Measurements from ENCODE around the gene SLC26A2. TPM values are rescaled to one million over a fixed set of nuclear protein-coding genes. Genes with fewer than 3 reads are reported as not detected.

The SLC26A2 gene
- total and polyA plus RNA-seq, 2 donors (not counting 1 experiment from before 2014, with no cell fraction given), result 2.1 to 13.2 TPM

DNA sequence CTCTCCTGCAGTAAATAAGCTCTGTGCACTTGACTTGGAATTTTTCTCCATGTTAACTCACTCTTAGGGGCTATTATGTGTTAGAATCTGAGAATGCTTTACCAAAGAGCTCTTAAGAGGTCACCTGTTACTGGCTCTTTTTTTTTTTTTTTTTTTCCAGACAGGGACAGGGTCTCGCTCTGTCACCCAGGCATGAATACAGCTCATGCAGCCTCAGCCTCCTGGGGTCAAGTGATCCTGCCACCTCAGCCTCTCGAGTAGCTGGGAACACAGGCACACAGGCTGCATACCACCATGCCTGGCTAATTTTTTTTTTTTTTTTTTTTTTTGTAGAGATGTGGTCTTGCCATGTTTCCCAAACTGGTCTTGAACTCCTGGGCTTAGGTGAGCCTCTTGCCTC is 62.1 kb downstream of the SLC26A2 start:
- no peak overlapping the region for H3K4me3 ChIP-seq (ENCODE audit: control extremely low read depth in 1 of 5, extremely low read depth in 1 of 5, insufficient read depth in 1 of 5, low read depth in 2 of 5, low read length in 4 of 5)
- peaks cover 8 to 80% of the 10 kb centered on the region in 2 experiments for H3K36me3 ChIP-seq (replicated peaks in 1 of 2; ENCODE audit: control extremely low read depth in 1 of 2, control insufficient read depth in 1 of 2, extremely low read depth in 1 of 2, insufficient read depth in 2 of 2, low read length in 1 of 2)
- TF ChIP-seq CTCF (IDR thresholded peaks at IDR 0.05) (no peak), EZH2 (IDR thresholded peaks at IDR 0.05; ENCODE audit: borderline replicate concordance, insufficient read depth, low read depth, low read length, poor library complexity, severe bottlenecking) (no peak)
- no peak overlapping the region for H3K4me2 ChIP-seq (replicated peaks; ENCODE audit: low read depth, low read length, poor library complexity, severe bottlenecking)
- 100% methylated on average over 2 of the region's 2 CpGs for WGBS (ENCODE audit: insufficient coverage)
- intact Hi-C loops (cut with micrococcal nuclease), result no loop called here
- H3K79me2 ChIP-seq (ENCODE audit: control insufficient read depth, insufficient read depth, low read length), result no peaks in the 10 kb centered on the region
- no peaks in the 10 kb centered on the region for H3K4me1 Mint-ChIP-seq
- no peak overlapping the region for H3K9ac ChIP-seq (ENCODE audit: low read length)
- H3K4me3 Mint-ChIP-seq, result no peak overlapping the region
- H3K4me1 ChIP-seq (ENCODE audit: control insufficient read depth in 2 of 2, insufficient read depth in 2 of 2, low read length in 2 of 2), result no peaks in the 10 kb centered on the region
- no peaks in the 10 kb centered on the region for H3K27me3 Mint-ChIP-seq
- DNase-seq (no peak), ATAC-seq (ENCODE audit: low read depth) (no peak)
- H3K27me3 ChIP-seq (replicated peaks in 1 of 4; ENCODE audit: control extremely low read depth in 1 of 4, control insufficient read depth in 3 of 4, insufficient read depth in 4 of 4, low read length in 3 of 4), result no peaks in the 10 kb centered on the region
- CTCF ChIA-PET, result interaction anchor here (0.7 kb wide), 1 partner anchor 828 kb away, joined by 3 read pairs; no protein-coding TSS in a partner anchor
- no peaks in the 10 kb centered on the region for H3K9me3 Mint-ChIP-seq (ENCODE audit: insufficient read depth)
- H3K9me3 ChIP-seq (ENCODE audit: control extremely low read depth in 1 of 3, control insufficient read depth in 2 of 3, insufficient read depth in 1 of 3, low read length in 2 of 3), result no peaks in the 10 kb centered on the region
- POLR2A ChIA-PET, result interaction anchor here (0.7 kb wide), 1 partner anchor 12 kb away, joined by 4 read pairs; no protein-coding TSS in a partner anchor
- no peak overlapping the region for H3K27ac ChIP-seq (ENCODE audit: low read length in 2 of 2)
- no peak overlapping the region for H3K27ac Mint-ChIP-seq
- peaks cover 4% of the 10 kb centered on the region for H4K20me1 ChIP-seq (ENCODE audit: control insufficient read depth, insufficient read depth, low read length, poor library complexity, severe bottlenecking)
- no peak overlapping the region for H2AFZ ChIP-seq (ENCODE audit: insufficient read depth, low read depth, low read length, poor library complexity, severe bottlenecking)

- Mint-ChIP-seq H3K27me3 (no peaks in the 10 kb centered on the region), H3K9me3 (ENCODE audit: insufficient read depth) (no peaks in the 10 kb centered on the region), H3K4me3 (no peak overlapping the region), H3K27ac (no peak overlapping the region), H3K4me1 (no peaks in the 10 kb centered on the region)
- H3K4me2 ChIP-seq (replicated peaks; ENCODE audit: low read depth, low read length, poor library complexity, severe bottlenecking), result no peak overlapping the region
- H3K9me3 ChIP-seq (ENCODE audit: control extremely low read depth in 1 of 3, control insufficient read depth in 2 of 3, insufficient read depth in 1 of 3, low read length in 2 of 3), result no peaks in the 10 kb centered on the region
- H2AFZ ChIP-seq (ENCODE audit: insufficient read depth, low read depth, low read length, poor library complexity, severe bottlenecking), result no peak overlapping the region
- intact Hi-C loops (cut with micrococcal nuclease), result no loop called here
- WGBS (ENCODE audit: insufficient coverage), result no CpG with 5 or more reads among the region's 1 CpG
- no peak overlapping the region for H3K27ac ChIP-seq (ENCODE audit: low read length in 2 of 2)
- POLR2A ChIA-PET, result no interaction called here
- H3K79me2 ChIP-seq (ENCODE audit: control insufficient read depth, insufficient read depth, low read length), result no peaks in the 10 kb centered on the region
- DNase-seq, result no peak
- H4K20me1 ChIP-seq (ENCODE audit: control insufficient read depth, insufficient read depth, low read length, poor library complexity, severe bottlenecking), result peaks cover 4% of the 10 kb centered on the region
- no peak overlapping the region for H3K4me3 ChIP-seq (ENCODE audit: control extremely low read depth in 1 of 5, extremely low read depth in 1 of 5, insufficient read depth in 1 of 5, low read depth in 2 of 5, low read length in 4 of 5)
- CTCF ChIA-PET, result interaction anchor here (1.0 kb wide), 1 partner anchor 189 kb away, joined by 5 read pairs; no protein-coding TSS in a partner anchor
- TF ChIP-seq EZH2 (IDR thresholded peaks at IDR 0.05; ENCODE audit: borderline replicate concordance, insufficient read depth, low read depth, low read length, poor library complexity, severe bottlenecking) (no peak), CTCF (IDR thresholded peaks at IDR 0.05) (no peak)
- no peaks in the 10 kb centered on the region for H3K27me3 ChIP-seq (replicated peaks in 1 of 4; ENCODE audit: control extremely low read depth in 1 of 4, control insufficient read depth in 3 of 4, insufficient read depth in 4 of 4, low read length in 3 of 4)
- peaks cover 5 to 78% of the 10 kb centered on the region in 2 experiments for H3K36me3 ChIP-seq (replicated peaks in 1 of 2; ENCODE audit: control extremely low read depth in 1 of 2, control insufficient read depth in 1 of 2, extremely low read depth in 1 of 2, insufficient read depth in 2 of 2, low read length in 1 of 2)
- no peaks in the 10 kb centered on the region for H3K4me1 ChIP-seq (ENCODE audit: control insufficient read depth in 2 of 2, insufficient read depth in 2 of 2, low read length in 2 of 2)
- no peak overlapping the region for H3K9ac ChIP-seq (ENCODE audit: low read length)
- no peak for ATAC-seq (ENCODE audit: low read depth)
Observed at GRCh38 chr5:150023136-150023535, 62.6 kb downstream of the SLC26A2 start.

Measured in B cell (primary cell).